Trophoblast cell (in vitro differentiated cells and primary cell): ENCODE data around the gene GRIN1.

Source experiments
- DNase-seq, 2 donors: peaks; one replicate each; pipeline ENCODE4 v3.0.0-alpha.2; 2016
- H2AFZ ChIP-seq: 2 replicates; pipeline ENCODE4 v1.6.1; 2013; ENCODE audit warnings: low read length, moderate library complexity, mild to moderate bottlenecking; ENCODE audit not compliant: insufficient read depth, poor library complexity
- H2AK5ac ChIP-seq: 2 replicates; pipeline ENCODE4 v1.6.1; 2013; ENCODE audit warnings: mild to moderate bottlenecking, low read length
- H2BK120ac ChIP-seq: 2 replicates; pipeline ENCODE4 v1.6.1; 2013; ENCODE audit warnings: low read length, mild to moderate bottlenecking, moderate library complexity; ENCODE audit not compliant: insufficient read depth, poor library complexity
- H2BK12ac ChIP-seq: 2 replicates; pipeline ENCODE4 v1.6.1; 2013; ENCODE audit warnings: mild to moderate bottlenecking, low read length, moderate library complexity
- H2BK5ac ChIP-seq: 2 replicates; pipeline ENCODE4 v1.6.1; 2013; ENCODE audit warnings: low read length, low read depth, moderate library complexity, mild to moderate bottlenecking; ENCODE audit not compliant: poor library complexity
- H3K14ac ChIP-seq: 2 replicates; pipeline ENCODE4 v1.6.1; 2013; ENCODE audit warnings: mild to moderate bottlenecking, low read length
- H3K18ac ChIP-seq: 2 replicates; pipeline ENCODE4 v1.6.1; 2013; ENCODE audit warnings: mild to moderate bottlenecking, low read length
- H3K23ac ChIP-seq: 2 replicates; pipeline ENCODE4 v1.6.1; 2013; ENCODE audit warnings: low read length
- H3K27ac ChIP-seq: 2 replicates; pipeline ENCODE4 v1.5.1; 2013; ENCODE audit warnings: low read depth, mild to moderate bottlenecking, inconsistent platforms, low read length, moderate library complexity
- H3K27me3 ChIP-seq: 2 replicates; pipeline ENCODE4 v1.6.1; 2013; ENCODE audit warnings: inconsistent platforms, mild to moderate bottlenecking, low read length, moderate library complexity; ENCODE audit not compliant: insufficient read depth
- H3K36me3 ChIP-seq, 2 experiments: 1 replicate in 1 of 2; 2 replicates in 1 of 2; pipeline ENCODE4 v1.6.1; 2013; ENCODE audit warnings: low read length in 2 of 2, mild to moderate bottlenecking in 2 of 2, moderate library complexity in 1 of 2; ENCODE audit not compliant: insufficient read depth in 2 of 2, control insufficient read depth in 1 of 2
- H3K4ac ChIP-seq: 2 replicates; pipeline ENCODE4 v1.6.1; 2013; ENCODE audit warnings: low read depth, mild to moderate bottlenecking, low read length, moderate library complexity
- H3K4me1 ChIP-seq, 2 experiments: 1 replicate in 1 of 2; 2 replicates in 1 of 2; pipeline ENCODE4 v1.6.1; 2013; ENCODE audit warnings: low read length in 2 of 2, mild to moderate bottlenecking in 2 of 2, moderate library complexity in 1 of 2; ENCODE audit not compliant: insufficient read depth in 2 of 2, control insufficient read depth in 1 of 2
- H3K4me2 ChIP-seq: 2 replicates; pipeline ENCODE4 v1.6.1; 2013; ENCODE audit warnings: inconsistent platforms, mild to moderate bottlenecking, low read length, moderate library complexity
- H3K4me3 ChIP-seq: 2 replicates; pipeline ENCODE4 v1.5.1; 2013; ENCODE audit warnings: mild to moderate bottlenecking, low read depth, low read length, inconsistent platforms
- H3K79me1 ChIP-seq: one replicate; pipeline ENCODE4 v1.6.1; 2013; ENCODE audit warnings: low read length
- H3K79me2 ChIP-seq: 2 replicates; pipeline ENCODE4 v1.6.1; 2013; ENCODE audit warnings: low read length, mild to moderate bottlenecking; ENCODE audit not compliant: control insufficient read depth, insufficient read depth, poor library complexity
- H3K9ac ChIP-seq: 2 replicates; pipeline ENCODE4 v1.6.1; 2013; ENCODE audit warnings: mild to moderate bottlenecking, low read length
- H3K9me3 ChIP-seq: 2 replicates; pipeline ENCODE4 v1.6.1; 2013; ENCODE audit warnings: low read depth, mild to moderate bottlenecking, control low read depth, inconsistent platforms, low read length; ENCODE audit not compliant: insufficient read depth
- H4K12ac ChIP-seq: 2 replicates; pipeline ENCODE4 v1.6.1; 2013; ENCODE audit warnings: low read depth, mild to moderate bottlenecking, low read length, moderate library complexity
- H4K8ac ChIP-seq: 2 replicates; pipeline ENCODE4 v1.6.1; 2013; ENCODE audit warnings: low read depth, mild to moderate bottlenecking, low read length, moderate library complexity
- H4K91ac ChIP-seq: one replicate; pipeline ENCODE4 v1.6.1; 2013; ENCODE audit warnings: low read depth, mild to moderate bottlenecking, low read length, moderate library complexity
- WGBS: extraction: QIAGEN DNeasy Blood & Tissue Kit; methylation state at CpG from one replicate; pipeline ENCODE4 v1.1.7; 2013; ENCODE audit warnings: missing lambda C conversion rate; ENCODE audit not compliant: insufficient read length, insufficient coverage; ENCODE audit errors: extremely low coverage; 5-methylcytosine and 5-hydroxymethylcytosine counted together

Gene GRIN1

GRCh38 chr9:137106662-137107250 lies 32.2 kb upstream of the GRIN1 start:
- Histone ChIP-seq H3K79me1 (no peaks in the 10 kb centered on the region), H3K4me2 (no peak overlapping the region), H4K91ac (no peak overlapping the region), H2BK120ac (no peak overlapping the region), H2AK5ac (no peak overlapping the region), H4K12ac (no peak overlapping the region), H3K23ac (no peak overlapping the region), H3K9ac (no peak overlapping the region), H4K8ac (no peak overlapping the region), H3K79me2 (no peaks in the 10 kb centered on the region), H3K27me3 (no peaks in the 10 kb centered on the region), H3K4ac (no peak overlapping the region), H3K4me3 (no peak overlapping the region), H3K4me1 (no peaks in the 10 kb centered on the region), H3K36me3 (peaks cover 70 to 77% of the 10 kb centered on the region in 2 experiments), H3K27ac (no peak overlapping the region), H3K14ac (no peak overlapping the region), H3K9me3 (peaks cover 23% of the 10 kb centered on the region), H2BK12ac (no peak overlapping the region), H2AFZ (no peak overlapping the region), H2BK5ac (no peak overlapping the region), H3K18ac (no peak overlapping the region)
- no CpG with 5 or more reads among the region's 27 CpGs for WGBS
- no peak for DNase-seq

- H2BK120ac ChIP-seq: no peak overlapping the region
- H3K14ac ChIP-seq: no peak overlapping the region
- H3K9ac ChIP-seq: no peak overlapping the region
- H3K36me3 ChIP-seq: peaks cover 63 to 70% of the 10 kb centered on the region in 2 experiments
- WGBS: no CpG with 5 or more reads among the region's 27 CpGs
- H3K4me2 ChIP-seq: no peak overlapping the region
- H3K23ac ChIP-seq: no peak overlapping the region
- no peaks in the 10 kb centered on the region for H3K79me1 ChIP-seq
- H2AK5ac ChIP-seq: no peak overlapping the region
- H4K91ac ChIP-seq: no peak overlapping the region
- no peaks in the 10 kb centered on the region for H3K79me2 ChIP-seq
- H3K18ac ChIP-seq: no peak overlapping the region
- H2BK12ac ChIP-seq: no peak overlapping the region
- DNase-seq: peak in 1 of 2 donors; percentile 23
- H3K27me3 ChIP-seq: no peaks in the 10 kb centered on the region
- H3K4me1 ChIP-seq: no peaks in the 10 kb centered on the region
- H3K27ac ChIP-seq: no peak overlapping the region
- H3K9me3 ChIP-seq: peaks cover 16% of the 10 kb centered on the region
- no peak overlapping the region for H4K12ac ChIP-seq
- H2BK5ac ChIP-seq: no peak overlapping the region
- no peak overlapping the region for H3K4me3 ChIP-seq
- no peak overlapping the region for H2AFZ ChIP-seq
- H4K8ac ChIP-seq: no peak overlapping the region
- H3K4ac ChIP-seq: no peak overlapping the region
Observed at GRCh38 chr9:137107312-137107921, 31.5 kb upstream of the GRIN1 start.

- H3K36me3 ChIP-seq: peaks cover 57 to 65% of the 10 kb centered on the region in 2 experiments
- H4K91ac ChIP-seq: no peak overlapping the region
- H3K4me2 ChIP-seq: no peak overlapping the region
- no peak overlapping the region for H2BK120ac ChIP-seq
- no peak overlapping the region for H3K27ac ChIP-seq
- no peak overlapping the region for H3K4ac ChIP-seq
- no peak for DNase-seq
- no CpG with 5 or more reads among the region's 17 CpGs for WGBS
- no peaks in the 10 kb centered on the region for H3K27me3 ChIP-seq
- H3K79me2 ChIP-seq: no peaks in the 10 kb centered on the region
- H3K4me3 ChIP-seq: no peak overlapping the region
- no peak overlapping the region for H2BK12ac ChIP-seq
- no peak overlapping the region for H3K23ac ChIP-seq
- no peaks in the 10 kb centered on the region for H3K4me1 ChIP-seq
- H3K14ac ChIP-seq: no peak overlapping the region
- no peak overlapping the region for H3K18ac ChIP-seq
- H2BK5ac ChIP-seq: no peak overlapping the region
- no peak overlapping the region for H3K9ac ChIP-seq
- H3K9me3 ChIP-seq: peaks cover 10% of the 10 kb centered on the region
- no peak overlapping the region for H2AK5ac ChIP-seq
- no peak overlapping the region for H4K12ac ChIP-seq
- no peaks in the 10 kb centered on the region for H3K79me1 ChIP-seq
- H4K8ac ChIP-seq: no peak overlapping the region
- no peak overlapping the region for H2AFZ ChIP-seq
Observed at GRCh38 chr9:137107982-137108381, 31.0 kb upstream of the GRIN1 start.

- WGBS: no CpG with 5 or more reads among the region's 29 CpGs
Observed at GRCh38 chr9:137108608-137109249, 30.2 kb upstream of the GRIN1 start.

More at GRCh38 chr9:137108608-137109249, 30.2 kb upstream of the GRIN1 start:
- H3K36me3 ChIP-seq: peaks cover 50 to 57% of the 10 kb centered on the region in 2 experiments
- no peak overlapping the region for H3K27ac ChIP-seq
- H3K14ac ChIP-seq: no peak overlapping the region
- peaks cover 5% of the 10 kb centered on the region for H3K27me3 ChIP-seq
- H3K79me1 ChIP-seq: no peaks in the 10 kb centered on the region
- H3K9ac ChIP-seq: no peak overlapping the region
- no peak overlapping the region for H3K4me3 ChIP-seq
- H2AFZ ChIP-seq: no peak overlapping the region
- no peak overlapping the region for H2BK12ac ChIP-seq
- H3K18ac ChIP-seq: no peak overlapping the region
- H3K79me2 ChIP-seq: no peaks in the 10 kb centered on the region
- no peak overlapping the region for H3K4ac ChIP-seq
- H3K4me1 ChIP-seq: no peaks in the 10 kb centered on the region
- no peak overlapping the region for H2BK5ac ChIP-seq
- H3K9me3 ChIP-seq: peaks cover 3% of the 10 kb centered on the region
- H3K23ac ChIP-seq: no peak overlapping the region
- H2BK120ac ChIP-seq: no peak overlapping the region
- H3K4me2 ChIP-seq: no peak overlapping the region
- H4K91ac ChIP-seq: no peak overlapping the region
- no peak overlapping the region for H2AK5ac ChIP-seq
- no peak for DNase-seq
- H4K12ac ChIP-seq: no peak overlapping the region
- H4K8ac ChIP-seq: no peak overlapping the region
